K562 (cell line): ENCODE data around the gene FBXO46. TPM values are rescaled to one million over a fixed set of nuclear protein-coding genes. Genes with fewer than 3 reads are reported as not detected.

Source experiments
- C11orf30 ChIP-seq: fragments of 450-650 bp; IDR thresholded peaks from 2 replicates; pipeline ENCODE4 v1.6.1; 2016; ENCODE audit warnings: low read depth, mild to moderate bottlenecking
- CBFB ChIP-seq: sonication (generic); formaldehyde crosslinking; IDR thresholded peaks from 2 replicates; pipeline ENCODE4 v1.4.0; 2020; ENCODE audit warnings: mild to moderate bottlenecking, missing genetic modification reagents
- CBX2 ChIP-seq: fragments of 200-600 bp; sonication (generic); IDR thresholded peaks from one replicate; pipeline ENCODE4 v1.6.1; 2012; ENCODE audit warnings: mild to moderate bottlenecking, low read length, inconsistent platforms; ENCODE audit not compliant: insufficient read depth, poor library complexity, severe bottlenecking
- E2F1 ChIP-seq: sonication (generic); formaldehyde crosslinking; IDR thresholded peaks from 2 replicates; pipeline ENCODE4 v1.8.1; 2023; ENCODE audit warnings: mild to moderate bottlenecking, missing genetic modification reagents, moderate library complexity
- E2F3 ChIP-seq: fragments of 250-450 bp; sonication (Bioruptor Pico); IDR thresholded peaks from 2 replicates; pipeline ENCODE4 v1.4.0; 2020; ENCODE audit warnings: mild to moderate bottlenecking
- GABPB2 ChIP-seq: fragments of 250-450 bp; sonication (Bioruptor Pico); conservative IDR thresholded peaks from 2 replicates; pipeline ENCODE4 v1.5.1; 2021; ENCODE audit warnings: mild to moderate bottlenecking
- KHSRP ChIP-seq: fragments of 450-650 bp; IDR thresholded peaks from 2 replicates; pipeline ENCODE4 v1.6.1; 2017
- KLF13 ChIP-seq: fragments of 450-650 bp; IDR thresholded peaks from 2 replicates; pipeline ENCODE4 v1.6.1; 2016; ENCODE audit warnings: missing genetic modification characterization, low read depth, mild to moderate bottlenecking, missing compliant biosample characterization, moderate library complexity, borderline replicate concordance
- PTTG1 ChIP-seq: fragments of 450-650 bp; IDR thresholded peaks from 2 replicates; pipeline ENCODE4 v1.6.1; 2016; ENCODE audit warnings: low read depth, mild to moderate bottlenecking, missing genetic modification characterization, missing compliant biosample characterization
- RBFOX2 ChIP-seq: fragments of 200-400 bp; formaldehyde crosslinking; IDR thresholded peaks from 2 replicates; pipeline ENCODE4 v1.6.1; 2017; ENCODE audit warnings: low read depth, mild to moderate bottlenecking, low read length, moderate library complexity
- SETDB1 ChIP-seq: IDR thresholded peaks from one replicate; pipeline ENCODE4 v1.6.1; 2012; ENCODE audit warnings: low read length, control low read depth, inconsistent platforms
- SMAD1 ChIP-seq: fragments of 150-350 bp; IDR thresholded peaks from 2 replicates; pipeline ENCODE4 v1.6.1; 2014; ENCODE audit warnings: low read length, low read depth; ENCODE audit not compliant: partially characterized antibody
- SMC3 ChIP-seq: conservative IDR thresholded peaks from 2 replicates; pipeline ENCODE4 v1.6.1; 2011; ENCODE audit warnings: low read depth, low read length, improper control_type of control experiment; ENCODE audit not compliant: insufficient read depth
- TAF1 ChIP-seq: IDR thresholded peaks from 2 replicates; pipeline ENCODE4 v1.6.1; 2011; ENCODE audit warnings: mild to moderate bottlenecking, low read length, moderate library complexity; ENCODE audit not compliant: insufficient read depth, control insufficient read depth, severe bottlenecking; ENCODE audit errors: extremely low read depth
- TCF15 ChIP-seq: fragments of 250-450 bp; sonication (Bioruptor Pico); IDR thresholded peaks from 2 replicates; pipeline ENCODE4 v1.8.0; 2022; ENCODE audit warnings: moderate library complexity, mild to moderate bottlenecking, inconsistent platforms
- TOE1 ChIP-seq, 2 experiments: fragments of 450-650 bp in 1 of 2; sonication (generic) in 1 of 2; formaldehyde crosslinking in 1 of 2; IDR thresholded peaks; 2 replicates each; pipeline versions ENCODE4 v1.7.1 to v1.8.0; 2016 to 2022; ENCODE audit warnings: borderline replicate concordance in 2 of 2, mild to moderate bottlenecking in 2 of 2, antibody characterized with exemption in 1 of 2, inconsistent platforms in 1 of 2, low read depth in 1 of 2, missing genetic modification reagents in 1 of 2, moderate library complexity in 1 of 2
- ZBTB49 ChIP-seq: sonication (generic); formaldehyde crosslinking; IDR thresholded peaks from 2 replicates; pipeline ENCODE4 v1.8.0; 2022; ENCODE audit warnings: missing genetic modification reagents, mild to moderate bottlenecking, borderline replicate concordance
- polyA plus RNA-seq, 8 experiments: library from polyadenylated mRNA; depleted of rRNA in 4 of 8; stranded (reverse) in 5 of 8; unstranded in 3 of 8; fragments of >200 nt; fragmentation: Nextera tagmentation in 2 of 8; fragmentation: Illumina TruSeq in 1 of 8; extraction: Ambion mirVana in 2 of 8; extraction: Trizol in 1 of 8; gene quantifications; 2 replicates each; pipeline versions ENCODE4 v1.2.1 to v1.2.3, GENCODE V29; 2011 to 2014; ENCODE audit warnings: inconsistent platforms in 1 of 8, missing spikeins in 1 of 8
- total RNA-seq, 7 experiments: library from RNA; depleted of rRNA in 6 of 7; stranded (reverse); fragments of >200 nt in 6 of 7; fragmentation: Illumina TruSeq in 2 of 7; extraction: Trizol in 2 of 7; gene quantifications; 2 replicates each; pipeline versions ENCODE4 v1.2.1 to v1.2.3, GENCODE V29; 2011 to 2021; ENCODE audit warnings: low replicate concordance in 1 of 7
- TF ChIP-seq, protein P1 (sequence below), 2 experiments: IDR thresholded peaks in 1 of 2; conservative IDR thresholded peaks in 1 of 2; 2 replicates each; pipeline ENCODE4 v1.6.1; 2016; ENCODE audit warnings: low read depth in 2 of 2, mild to moderate bottlenecking in 1 of 2, missing compliant biosample characterization in 1 of 2, missing genetic modification characterization in 1 of 2, moderate library complexity in 1 of 2

FBXO46 gene
- total and polyA plus RNA-seq, 9 of the 15 experiments (the other 6 are each of a cell fraction or from before 2014, with no cell fraction given), result 1.5 to 36.1 (median 7.3) TPM

GRCh38 chr19:45730368-45731288, at the start of gene FBXO46 (continued):
- TF ChIP-seq E2F1 (CRISPR knock-in tag), result no peak
- no peak for TF ChIP-seq C11orf30
- TF ChIP-seq GABPB2, result no peak
- no peak for TF ChIP-seq CBFB (CRISPR knock-in tag)
- no peak for TF ChIP-seq E2F3 (CRISPR knock-in tag)
- TF ChIP-seq RBFOX2, result peak; percentile 92
- no peak for TF ChIP-seq SMAD1
- TF ChIP-seq, protein P1, sequence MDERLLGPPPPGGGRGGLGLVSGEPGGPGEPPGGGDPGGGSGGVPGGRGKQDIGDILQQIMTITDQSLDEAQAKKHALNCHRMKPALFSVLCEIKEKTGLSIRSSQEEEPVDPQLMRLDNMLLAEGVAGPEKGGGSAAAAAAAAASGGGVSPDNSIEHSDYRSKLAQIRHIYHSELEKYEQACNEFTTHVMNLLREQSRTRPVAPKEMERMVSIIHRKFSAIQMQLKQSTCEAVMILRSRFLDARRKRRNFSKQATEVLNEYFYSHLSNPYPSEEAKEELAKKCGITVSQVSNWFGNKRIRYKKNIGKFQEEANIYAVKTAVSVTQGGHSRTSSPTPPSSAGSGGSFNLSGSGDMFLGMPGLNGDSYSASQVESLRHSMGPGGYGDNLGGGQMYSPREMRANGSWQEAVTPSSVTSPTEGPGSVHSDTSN (CRISPR knock-in tag; IDR thresholded peaks at IDR 0.05; ENCODE audit: low read depth), result no peak
- TF ChIP-seq, protein P1 (tag; conservative IDR thresholded peaks at IDR 0.05; ENCODE audit: low read depth), result no peak
- TF ChIP-seq TCF15 (CRISPR knock-in tag), result no peak
- TF ChIP-seq ZBTB49 (CRISPR knock-in tag), result no peak
- peak; percentile 59; the same call in 1 of the 2 replicates for TF ChIP-seq TOE1 (IDR thresholded peaks at IDR 0.05; ENCODE audit: borderline replicate concordance)
- no peak for TF ChIP-seq TOE1 (CRISPR knock-in tag; IDR thresholded peaks at IDR 0.05; ENCODE audit: borderline replicate concordance, low read depth)
- TF ChIP-seq SMC3, result no peak
- no peak for TF ChIP-seq PTTG1
- TF ChIP-seq KHSRP, result no peak
- TF ChIP-seq TAF1, result peak; percentile 65
- TF ChIP-seq SETDB1, result no peak
- TF ChIP-seq KLF13, result no peak
- TF ChIP-seq CBX2, result no peak
